Spleen (tissue), 11 donors: ENCODE results near the gene CMSS1. TPM values are rescaled to one million over a fixed set of nuclear protein-coding genes. Genes with fewer than 3 reads are reported as not detected.

Experiments used
- DNase-seq: peaks from one replicate; pipeline ENCODE4 v3.0.0-alpha.2; 2020
- H3K27ac ChIP-seq, 8 donors: fragments of 200-600 bp; sonication (generic) in 7 of 8; 1 replicate in 4 of 8; 2 replicates in 4 of 8; pipeline versions ENCODE4 v1.5.0 to v1.8.0; 2016 to 2021; ENCODE audit warnings: inconsistent platforms in 4 of 8, mild to moderate bottlenecking in 4 of 8, moderate library complexity in 1 of 8
- H3K27me3 ChIP-seq, 7 donors: fragments of 200-600 bp; sonication (generic) in 6 of 7; replicated peaks in 1 of 7; 1 replicate in 4 of 7; 2 replicates in 3 of 7; pipeline versions ENCODE4 v1.5.0 to v1.8.0; 2016 to 2021; ENCODE audit warnings: inconsistent platforms in 3 of 7, mild to moderate bottlenecking in 1 of 7
- H3K36me3 ChIP-seq, 6 donors: fragments of 200-600 bp; sonication (generic) in 5 of 6; 1 replicate in 4 of 6; 2 replicates in 2 of 6; pipeline versions ENCODE4 v1.5.0 to v1.8.0; 2016 to 2021; ENCODE audit warnings: inconsistent platforms in 2 of 6
- H3K4me1 ChIP-seq, 6 donors: fragments of 200-600 bp; sonication (generic) in 5 of 6; 1 replicate in 3 of 6; 2 replicates in 3 of 6; pipeline versions ENCODE4 v1.5.0 to v1.8.0; 2016 to 2021; ENCODE audit warnings: inconsistent platforms in 3 of 6
- H3K4me3 ChIP-seq, 8 donors: fragments of 200-600 bp; sonication (generic) in 7 of 8; 1 replicate in 4 of 8; 2 replicates in 4 of 8; pipeline versions ENCODE4 v1.5.0 to v1.8.0; 2016 to 2021; ENCODE audit warnings: inconsistent platforms in 4 of 8, mild to moderate bottlenecking in 4 of 8, moderate library complexity in 2 of 8
- H3K9me3 ChIP-seq, 8 donors: fragments of 200-600 bp; sonication (generic) in 7 of 8; 1 replicate in 4 of 8; 2 replicates in 4 of 8; pipeline versions ENCODE4 v1.5.0 to v1.8.0; 2016 to 2021; ENCODE audit warnings: inconsistent platforms in 4 of 8
- POLR2A ChIP-seq, 3 donors: fragments of 450-650 bp; IDR thresholded peaks; one replicate each; pipeline ENCODE4 v1.5.1; 2017; ENCODE audit warnings: antibody characterized with exemption in 3 of 3, mild to moderate bottlenecking in 1 of 3
- POLR2AphosphoS5 ChIP-seq, 3 donors: sonication (generic); formaldehyde crosslinking; IDR thresholded peaks; one replicate each; pipeline ENCODE4 v1.5.1; 2017; ENCODE audit warnings: antibody characterized with exemption in 3 of 3
- WGBS, 5 donors: extraction: QIAGEN DNeasy Blood & Tissue Kit in 3 of 5; methylation state at CpG; one replicate each; pipeline versions ENCODE4 v1.1.5 to v1.1.7; 2013 to 2018; 5-methylcytosine and 5-hydroxymethylcytosine counted together
- intact Hi-C: fragments of 100-400 bp; cut with DNase I; formaldehyde crosslinking; loops from one replicate; pipeline ENCODE4 v1.15.0; 2023; ENCODE audit warnings: low total_unique reads
- polyA plus RNA-seq, 3 donors: library from polyadenylated mRNA; stranded (reverse); fragments of 200-250 nt; gene quantifications; one replicate each; pipeline ENCODE4 v1.2.1, GENCODE V29; 2013
- total RNA-seq, 7 donors: library from RNA; depleted of rRNA in 3 of 7; stranded (reverse); fragments of >200 nt in 3 of 7; fragmentation: NEBNext Ultra II Directional in 4 of 7; extraction: Animal tissue kit (Norgen Biotek cat#: 25700) in 4 of 7; gene quantifications; one replicate each; pipeline versions ENCODE4 v1.1.0 to v1.2.1, GENCODE V29; 2016 to 2021
- TF ChIP-seq, protein P1 (sequence below), 11 experiments: fragments of 200-600 bp in 7 of 11; fragments of 450-650 bp in 4 of 11; sonication (generic) in 4 of 11; IDR thresholded peaks in 8 of 11; conservative IDR thresholded peaks in 3 of 11; 1 replicate in 7 of 11; 2 replicates in 4 of 11; pipeline versions ENCODE4 v1.4.0 to v1.8.0; 2016 to 2021; ENCODE audit warnings: antibody characterized with exemption in 11 of 11, inconsistent platforms in 4 of 11, mild to moderate bottlenecking in 1 of 11
- donor health status: healthy with polysubstance abuse.
- donor health status: DM: no; HTN: no; CAD: no; lungs with moderate emphysema.
- donor health status: DM: no; HTN: no; CAD: no.
- donor health status: Bipolar disorder and iron deficiency.
- donor health status: healthy.
- donor health status: DM: no; HTN: no; CAD: no.
- donor health status: DM: yes; HTN: yes; CAD: no.

CMSS1 gene
- total and polyA plus RNA-seq, 10 donors, result 6.9 to 30.1 (median 20.0) TPM

GRCh38 chr3:100075196-100075595 is 257.5 kb downstream of the CMSS1 start:
- H3K4me1 ChIP-seq, result peaks cover 11 to 59% (median 40%) of the 10 kb centered on the region in 6 donors

DNA sequence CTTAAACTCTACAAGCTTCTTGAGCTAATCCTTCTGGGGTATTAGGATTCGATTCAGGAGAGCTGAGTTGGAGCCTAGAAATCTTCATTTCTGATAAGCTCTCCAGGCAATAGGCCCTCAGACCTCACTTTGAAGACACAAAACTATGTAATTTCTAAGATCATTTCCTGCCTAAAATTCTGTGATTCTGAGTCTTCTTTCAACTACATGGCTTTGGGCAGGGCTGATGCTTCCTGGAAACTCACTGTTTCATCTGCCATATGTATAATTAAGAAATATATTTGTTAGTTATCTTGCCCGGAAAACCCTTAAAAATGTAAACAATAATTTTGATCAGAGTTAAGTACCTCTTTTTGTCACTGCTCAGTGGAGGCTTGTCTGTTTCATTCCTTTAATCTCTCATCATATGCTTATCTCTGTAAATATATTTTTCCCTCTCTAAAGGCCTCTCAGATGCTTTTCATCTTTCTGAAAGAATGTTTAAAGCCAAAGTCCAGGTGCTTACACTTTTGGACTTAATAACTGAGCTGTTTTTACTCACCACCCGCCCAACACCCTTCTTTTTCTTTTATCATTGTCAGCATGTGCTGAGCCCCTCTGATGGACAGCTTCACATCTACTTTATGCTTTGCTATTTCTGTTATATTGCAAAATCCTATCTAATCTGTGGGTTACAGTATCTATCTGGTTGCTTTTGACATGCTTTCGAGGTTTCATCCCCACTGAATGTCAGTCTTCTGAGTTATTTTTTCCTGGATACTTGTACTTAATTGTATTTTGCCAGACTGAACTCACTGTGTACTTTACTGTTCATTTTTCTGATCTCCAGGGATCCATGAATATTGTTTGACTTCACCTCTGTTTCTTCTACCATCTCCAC is 258.4 kb downstream of the CMSS1 start:
- intact Hi-C loops, result no loop called here
- TF ChIP-seq, protein P1, sequence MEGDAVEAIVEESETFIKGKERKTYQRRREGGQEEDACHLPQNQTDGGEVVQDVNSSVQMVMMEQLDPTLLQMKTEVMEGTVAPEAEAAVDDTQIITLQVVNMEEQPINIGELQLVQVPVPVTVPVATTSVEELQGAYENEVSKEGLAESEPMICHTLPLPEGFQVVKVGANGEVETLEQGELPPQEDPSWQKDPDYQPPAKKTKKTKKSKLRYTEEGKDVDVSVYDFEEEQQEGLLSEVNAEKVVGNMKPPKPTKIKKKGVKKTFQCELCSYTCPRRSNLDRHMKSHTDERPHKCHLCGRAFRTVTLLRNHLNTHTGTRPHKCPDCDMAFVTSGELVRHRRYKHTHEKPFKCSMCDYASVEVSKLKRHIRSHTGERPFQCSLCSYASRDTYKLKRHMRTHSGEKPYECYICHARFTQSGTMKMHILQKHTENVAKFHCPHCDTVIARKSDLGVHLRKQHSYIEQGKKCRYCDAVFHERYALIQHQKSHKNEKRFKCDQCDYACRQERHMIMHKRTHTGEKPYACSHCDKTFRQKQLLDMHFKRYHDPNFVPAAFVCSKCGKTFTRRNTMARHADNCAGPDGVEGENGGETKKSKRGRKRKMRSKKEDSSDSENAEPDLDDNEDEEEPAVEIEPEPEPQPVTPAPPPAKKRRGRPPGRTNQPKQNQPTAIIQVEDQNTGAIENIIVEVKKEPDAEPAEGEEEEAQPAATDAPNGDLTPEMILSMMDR (IDR thresholded peaks at IDR 0.05 in 8 of 11, conservative IDR thresholded peaks at IDR 0.05 in 3 of 11), result no peak
- TF ChIP-seq POLR2A (IDR thresholded peaks at IDR 0.05) (no peak), POLR2AphosphoS5 (IDR thresholded peaks at IDR 0.05) (no peak)
- no peak overlapping the region for H3K4me3 ChIP-seq
- 76 to 89% (median 78%) methylated on average over 4 of the region's 4 CpGs for WGBS, 5 donors
- no peak for DNase-seq
- no peaks in the 10 kb centered on the region for H3K27me3 ChIP-seq
- no peaks in the 10 kb centered on the region for H3K9me3 ChIP-seq
- peaks cover 11 to 54% (median 38%) of the 10 kb centered on the region in 6 donors for H3K4me1 ChIP-seq
- H3K27ac ChIP-seq, result peak overlapping the region in 2 of 8 donors; percentile 16 to 22
- no peaks in the 10 kb centered on the region for H3K36me3 ChIP-seq

More at GRCh38 chr3:100075196-100075595, 257.5 kb downstream of the CMSS1 start:
- H3K9me3 ChIP-seq, result no peaks in the 10 kb centered on the region
- intact Hi-C loops, result no loop called here
- 69 to 96% (median 88%) methylated on average over 4 of the region's 4 CpGs for WGBS, 5 donors
- H3K27me3 ChIP-seq, result no peaks in the 10 kb centered on the region
- no peak for TF ChIP-seq POLR2AphosphoS5 (IDR thresholded peaks at IDR 0.05)
- TF ChIP-seq, protein P1 (IDR thresholded peaks at IDR 0.05 in 8 of 11, conservative IDR thresholded peaks at IDR 0.05 in 3 of 11), result no peak
- TF ChIP-seq POLR2A (IDR thresholded peaks at IDR 0.05), result no peak
- no peaks in the 10 kb centered on the region for H3K36me3 ChIP-seq
- DNase-seq, result no peak
- no peak overlapping the region for H3K4me3 ChIP-seq
- no peak overlapping the region for H3K27ac ChIP-seq

GRCh38 chr3:100076731-100077529 is 259.3 kb downstream of the CMSS1 start:
- H3K27me3 ChIP-seq, result no peaks in the 10 kb centered on the region
- intact Hi-C loops, result no loop called here
- DNase-seq, result no peak
- H3K27ac ChIP-seq, result peak overlapping the region in 1 of 8 donors; percentile 16
- H3K9me3 ChIP-seq, result no peaks in the 10 kb centered on the region
- TF ChIP-seq, protein P1 (IDR thresholded peaks at IDR 0.05 in 8 of 11, conservative IDR thresholded peaks at IDR 0.05 in 3 of 11), result no peak
- no peak for TF ChIP-seq POLR2A (IDR thresholded peaks at IDR 0.05)
- H3K4me3 ChIP-seq, result no peak overlapping the region
- 69 to 84% (median 73%) methylated on average over 7 of the region's 7 CpGs for WGBS, 5 donors
- no peaks in the 10 kb centered on the region for H3K36me3 ChIP-seq
- H3K4me1 ChIP-seq, result peaks cover 8 to 50% (median 33%) of the 10 kb centered on the region in 6 donors

GRCh38 chr3:100079328-100079727 is 261.7 kb downstream of the CMSS1 start:
- H3K4me3 ChIP-seq, result no peak overlapping the region
- peaks cover 0 to 31% (median 12%) of the 10 kb centered on the region in 6 donors for H3K4me1 ChIP-seq
- H3K27me3 ChIP-seq, result no peaks in the 10 kb centered on the region
- DNase-seq, result no peak
- H3K9me3 ChIP-seq, result no peaks in the 10 kb centered on the region
- H3K36me3 ChIP-seq, result no peaks in the 10 kb centered on the region
- H3K27ac ChIP-seq, result no peak overlapping the region
- intact Hi-C loops, result no loop called here
- 91 to 100% (median 97%) methylated on average over 1 of the region's 1 CpG for WGBS, 5 donors
- no peak for TF ChIP-seq POLR2A (IDR thresholded peaks at IDR 0.05)
- TF ChIP-seq POLR2AphosphoS5 (IDR thresholded peaks at IDR 0.05), result no peak
- TF ChIP-seq, protein P1 (IDR thresholded peaks at IDR 0.05 in 8 of 11, conservative IDR thresholded peaks at IDR 0.05 in 3 of 11), result no peak
